GM19351 (cell line): ENCODE measurements around the gene PALLD.
"Not testable (repeated sequence)": the region's sequence is repeated elsewhere in the genome, so short reads cannot be mapped to it uniquely, and the experiment has no call there.

Source experiments
- ATAC-seq: cut with Tn5 transposase; IDR thresholded peaks from one replicate; pipeline ENCODE4 v1.9.1; 2021; ENCODE audit warnings: mild to moderate bottlenecking, moderate library complexity; ENCODE audit not compliant: unreplicated experiment

The PALLD gene

GRCh38 chr4:168784786-168785461, 288.1 kb downstream of the PALLD start:
- ATAC-seq = no peak

- no peak for ATAC-seq
These were observed 290.5 kb downstream of the PALLD start for GRCh38 chr4:168787334-168787733.

GRCh38 chr4:168787801-168788595, 291.1 kb downstream of the PALLD start:
- ATAC-seq = no peak

GRCh38 chr4:168790898-168791297, 294.0 kb downstream of the PALLD start:
- ATAC-seq = no peak

GRCh38 chr4:168791376-168791775, 294.5 kb downstream of the PALLD start:
- no peak for ATAC-seq

GRCh38 chr4:168793542-168793941, 296.7 kb downstream of the PALLD start:
- no peak for ATAC-seq

GRCh38 chr4:168794092-168794707, 297.3 kb downstream of the PALLD start:
- no peak for ATAC-seq

GRCh38 chr4:168794881-168795280, 298.0 kb downstream of the PALLD start:
- ATAC-seq = no peak

GRCh38 chr4:168795346-168795745, 298.5 kb downstream of the PALLD start:
- ATAC-seq = no peak

- no peak for ATAC-seq
These were observed 299.7 kb downstream of the PALLD start for GRCh38 chr4:168796362-168797106.

- no peak for ATAC-seq
These were observed 300.3 kb downstream of the PALLD start for GRCh38 chr4:168797194-168797593.

- ATAC-seq = no peak
These were observed 301.0 kb downstream of the PALLD start for GRCh38 chr4:168797738-168798375.

- no peak for ATAC-seq
These were observed 304.1 kb downstream of the PALLD start for GRCh38 chr4:168800926-168801325.

- no peak for ATAC-seq
These were observed 305.4 kb downstream of the PALLD start for GRCh38 chr4:168802222-168802621.

GRCh38 chr4:168803052-168803451, 306.2 kb downstream of the PALLD start:
- not testable (repeated sequence) for ATAC-seq

- ATAC-seq = no peak
These were observed 306.9 kb downstream of the PALLD start for GRCh38 chr4:168803732-168804131.

GRCh38 chr4:168804146-168804545, 307.3 kb downstream of the PALLD start:
- ATAC-seq = no peak

GRCh38 chr4:168805341-168805740, 308.5 kb downstream of the PALLD start:
- no peak for ATAC-seq

- not testable (repeated sequence) for ATAC-seq
These were observed 309.4 kb downstream of the PALLD start for GRCh38 chr4:168806247-168806646.

GRCh38 chr4:168811207-168811606, 314.4 kb downstream of the PALLD start:
- ATAC-seq = no peak
